A549 (cell line): Measurements from ENCODE around the gene MON1A. TPM values are rescaled to one million over a fixed set of nuclear protein-coding genes. Genes with fewer than 3 reads are reported as not detected.

Experiments
- ATAC-seq, 2 experiments: fragments of 200-7000 bp in 1 of 2; fragments of >200 bp in 1 of 2; cut with Nextera tagmentation in 1 of 2; cut with Tn5 transposase in 1 of 2; 3 replicates each; pipeline versions ENCODE4 v1.8.0 to v1.9.1; 2018 to 2020; ENCODE audit warnings: mild to moderate bottlenecking in 1 of 2, moderate library complexity in 1 of 2
- CTCF ChIA-PET: fragments of 300-600 bp; sonication (Branson Sonifier 250); formaldehyde crosslinking; extraction: SDS; loops from one replicate; lab custom pipeline; 2021; ENCODE audit warnings: antibody characterized with exemption, inconsistent platforms; lab: Yijun Ruan, JAX
- POLR2A ChIA-PET: fragments of 350-600 bp; formaldehyde crosslinking; extraction: SDS; loops from one replicate; lab custom pipeline; 2021; ENCODE audit warnings: antibody characterized with exemption, inconsistent platforms; lab: Yijun Ruan, JAX
- DNase-seq, 2 experiments: peaks; one replicate each; pipeline versions ENCODE4 v3.0.0 to v3.0.0-alpha.2; 2011 to 2016; ENCODE audit warnings: low read depth in 1 of 2, low spot score in 1 of 2
- FAIRE-seq: peaks from 2 replicates; lab custom pipeline; 2011; peaks lifted over from hg19 to GRCh38; lab: Jason Lieb, UNC
- H3K27ac ChIP-seq, 2 experiments: fragments of >200 bp; sonication (Bioruptor Twin); formaldehyde crosslinking; 3 replicates each; pipeline ENCODE4 v1.5.1; 2016 to 2017
- H3K4me1 ChIP-seq: fragments of >200 bp; sonication (Bioruptor Twin); formaldehyde crosslinking; 3 replicates; pipeline ENCODE4 v1.6.1; 2016
- H3K4me2 ChIP-seq: fragments of >200 bp; sonication (Bioruptor Twin); formaldehyde crosslinking; 3 replicates; pipeline ENCODE4 v1.6.1; 2016
- H3K4me3 ChIP-seq: fragments of >200 bp; sonication (Bioruptor Twin); formaldehyde crosslinking; 3 replicates; pipeline ENCODE4 v1.5.1; 2016
- H3K9me3 ChIP-seq: fragments of >200 bp; sonication (Bioruptor Twin); formaldehyde crosslinking; 3 replicates; pipeline ENCODE4 v1.6.1; 2016
- BHLHE40 ChIP-seq: IDR thresholded peaks from 2 replicates; pipeline ENCODE4 v1.6.1; 2012; ENCODE audit warnings: low read depth, low read length, inconsistent platforms
- CBX2 ChIP-seq: fragments of 200-600 bp; sonication (generic); IDR thresholded peaks from 2 replicates; pipeline ENCODE4 v1.6.1; 2016; ENCODE audit warnings: low read depth, mild to moderate bottlenecking, borderline replicate concordance
- CHD4 ChIP-seq: fragments of 200-600 bp; sonication (generic); IDR thresholded peaks from 2 replicates; pipeline ENCODE4 v1.6.1; 2016; ENCODE audit warnings: antibody characterized with exemption, mild to moderate bottlenecking, borderline replicate concordance
- EP300 ChIP-seq, 2 experiments: fragments of >200 bp; sonication (Bioruptor Twin); formaldehyde crosslinking; IDR thresholded peaks; 2 replicates in 1 of 2; 3 replicates in 1 of 2; pipeline ENCODE4 v1.6.1; 2016 to 2017
- FOSB ChIP-seq: fragments of 250-450 bp; sonication (Bioruptor Pico); IDR thresholded peaks from 2 replicates; pipeline ENCODE4 v1.5.0; 2020; ENCODE audit warnings: mild to moderate bottlenecking, moderate library complexity
- FOSL2 ChIP-seq, 2 experiments: fragments of 450-650 bp in 1 of 2; fragments of >200 bp in 1 of 2; sonication (Bioruptor Twin) in 1 of 2; formaldehyde crosslinking; IDR thresholded peaks; 2 replicates each; pipeline versions ENCODE4 v1.5.0 to v1.6.1; 2016 to 2020; ENCODE audit warnings: mild to moderate bottlenecking in 1 of 2, moderate library complexity in 1 of 2
- GATA3 ChIP-seq: IDR thresholded peaks from 2 replicates; pipeline ENCODE4 v1.6.1; 2012; ENCODE audit warnings: borderline replicate concordance
- HDAC2 ChIP-seq: fragments of 200-600 bp; sonication (generic); IDR thresholded peaks from 2 replicates; pipeline ENCODE4 v1.6.1; 2016
- HOXA7 ChIP-seq: fragments of 250-450 bp; sonication (Bioruptor Pico); IDR thresholded peaks from 2 replicates; pipeline ENCODE4 v1.5.0; 2020; ENCODE audit warnings: mild to moderate bottlenecking, moderate library complexity
- HOXB13 ChIP-seq: fragments of 250-450 bp; sonication (Bioruptor Pico); IDR thresholded peaks from 2 replicates; pipeline ENCODE4 v1.5.0; 2020; ENCODE audit warnings: low read depth, mild to moderate bottlenecking, moderate library complexity
- JUNB ChIP-seq: fragments of >200 bp; sonication (Bioruptor Twin); formaldehyde crosslinking; IDR thresholded peaks from 2 replicates; pipeline ENCODE4 v1.6.1; 2016
- NFE2L2 ChIP-seq: fragments of 150-350 bp; conservative IDR thresholded peaks from 2 replicates; pipeline ENCODE4 v1.6.1; 2014; ENCODE audit warnings: low read length
- NPAS2 ChIP-seq: fragments of 250-450 bp; sonication (Bioruptor Pico); IDR thresholded peaks from 2 replicates; pipeline ENCODE4 v1.8.0; 2022; ENCODE audit warnings: mild to moderate bottlenecking, moderate library complexity, borderline replicate concordance
- RAD21 ChIP-seq, 2 experiments: fragments of >200 bp in 1 of 2; sonication (Bioruptor Twin) in 1 of 2; formaldehyde crosslinking in 1 of 2; IDR thresholded peaks in 1 of 2; conservative IDR thresholded peaks in 1 of 2; 2 replicates in 1 of 2; 3 replicates in 1 of 2; pipeline ENCODE4 v1.6.1; 2012 to 2018; ENCODE audit warnings: inconsistent platforms in 1 of 2
- RARB ChIP-seq: fragments of 250-450 bp; sonication (Bioruptor Pico); IDR thresholded peaks from 2 replicates; pipeline ENCODE4 v1.8.0; 2021; ENCODE audit warnings: mild to moderate bottlenecking, moderate library complexity
- RCOR1 ChIP-seq: fragments of 150-350 bp; IDR thresholded peaks from 2 replicates; pipeline ENCODE4 v1.6.1; 2014; ENCODE audit warnings: antibody characterized with exemption, low read length, low read depth
- RFX5 ChIP-seq: fragments of 450-650 bp; IDR thresholded peaks from 2 replicates; pipeline ENCODE4 v1.7.1; 2014; ENCODE audit warnings: antibody characterized with exemption, mild to moderate bottlenecking, moderate library complexity
- SMC3 ChIP-seq: fragments of >200 bp; sonication (Bioruptor Twin); formaldehyde crosslinking; IDR thresholded peaks from 3 replicates; pipeline ENCODE4 v1.6.1; 2018; ENCODE audit warnings: inconsistent platforms
- TFCP2L1 ChIP-seq: fragments of 250-450 bp; sonication (Bioruptor Pico); IDR thresholded peaks from 2 replicates; pipeline ENCODE4 v1.5.0; 2021; ENCODE audit warnings: mild to moderate bottlenecking
- ZC3H11A ChIP-seq: fragments of 450-650 bp; IDR thresholded peaks from 2 replicates; pipeline ENCODE4 v1.6.1; 2014; ENCODE audit warnings: antibody characterized with exemption, mild to moderate bottlenecking
- ZFP36 ChIP-seq: fragments of 450-650 bp; IDR thresholded peaks from 2 replicates; pipeline ENCODE4 v1.6.1; 2014; ENCODE audit warnings: borderline replicate concordance; ENCODE audit not compliant: partially characterized antibody
- ZNF302 ChIP-seq: fragments of 250-450 bp; sonication (Bioruptor Pico); IDR thresholded peaks from 2 replicates; pipeline ENCODE4 v1.9.0; 2021; ENCODE audit warnings: inconsistent platforms, mild to moderate bottlenecking, moderate library complexity
- ZSCAN20 ChIP-seq: fragments of 250-450 bp; sonication (Bioruptor Pico); IDR thresholded peaks from 2 replicates; pipeline ENCODE4 v1.8.0; 2022; ENCODE audit warnings: mild to moderate bottlenecking, moderate library complexity
- WGBS: methylation state at CpG from one replicate; pipeline ENCODE4 v1.1.6; 2017; ENCODE audit errors: missing lambda C conversion rate; 5-methylcytosine and 5-hydroxymethylcytosine counted together
- polyA plus RNA-seq, 4 experiments: library from polyadenylated mRNA; depleted of rRNA in 3 of 4; stranded (reverse); fragments of >200 nt; fragmentation: RNase III in 1 of 4; extraction: RNeasy Plus Mini Kit Qiagen cat#74134 plus additional on column Dnase treatment in 1 of 4; gene quantifications; 2 replicates in 3 of 4; 3 replicates in 1 of 4; pipeline ENCODE4 v1.2.3, GENCODE V29; 2011 to 2017
- TF ChIP-seq, protein P1 (sequence below): IDR thresholded peaks from 2 replicates; pipeline ENCODE4 v1.6.1; 2012
- TF ChIP-seq, protein P2 (sequence below): IDR thresholded peaks from 2 replicates; pipeline ENCODE4 v1.6.1; 2012
- TF ChIP-seq, protein P3 (sequence below): fragments of 250-450 bp; sonication (Bioruptor Pico); IDR thresholded peaks from 2 replicates; pipeline ENCODE4 v1.5.0; 2021; ENCODE audit warnings: mild to moderate bottlenecking, moderate library complexity, borderline replicate concordance
- TF ChIP-seq, protein P4 (sequence below): fragments of 150-350 bp; IDR thresholded peaks from 2 replicates; pipeline ENCODE4 v1.6.1; 2014; ENCODE audit warnings: low read depth, mild to moderate bottlenecking, low read length

The MON1A gene
- polyA plus RNA-seq, 2 of the 4 experiments (the other 2 are of a cell fraction) = 4.2 to 5.1 TPM

DNA sequence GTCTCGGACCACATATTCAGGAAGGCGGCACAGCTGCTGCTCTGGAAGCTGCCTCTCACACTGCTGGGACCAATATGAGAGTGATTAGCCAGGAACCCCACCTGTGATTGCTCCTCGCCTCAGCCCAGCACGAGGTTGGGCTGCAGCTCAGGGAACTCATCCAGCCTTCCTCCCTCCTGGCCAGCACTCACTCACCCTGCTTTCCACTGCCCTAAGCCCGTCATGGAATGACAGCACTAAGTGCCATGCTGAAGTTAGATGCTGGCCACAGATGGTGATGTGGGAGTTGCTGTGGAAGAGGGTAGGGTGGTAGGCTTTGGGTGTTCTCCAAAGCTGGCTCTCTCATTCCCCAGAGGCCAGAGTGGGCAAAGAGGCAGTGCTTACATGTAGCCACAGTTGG lies 33.3 kb downstream of the MON1A start:
- ATAC-seq (no peak), DNase-seq (no peak), FAIRE-seq (no peak)
- Histone ChIP-seq H3K27ac (no peak overlapping the region), H3K4me1 (peaks cover 21% of the 10 kb centered on the region), H3K4me2 (no peak overlapping the region), H3K9me3 (no peaks in the 10 kb centered on the region), H3K4me3 (no peak overlapping the region)
- POLR2A ChIA-PET = no interaction called here
- no peak for TF ChIP-seq NFE2L2
- no peak for TF ChIP-seq ZFP36
- CTCF ChIA-PET = interaction anchor here (1.2 to 2.5 kb wide), 3 partner anchors 9 to 94 kb away, joined by 5 to 7 read pairs (median 5); partner anchors contain the start of gene INKA1
- WGBS = 80% methylated on average over 1 of the region's 5 CpGs

DNA sequence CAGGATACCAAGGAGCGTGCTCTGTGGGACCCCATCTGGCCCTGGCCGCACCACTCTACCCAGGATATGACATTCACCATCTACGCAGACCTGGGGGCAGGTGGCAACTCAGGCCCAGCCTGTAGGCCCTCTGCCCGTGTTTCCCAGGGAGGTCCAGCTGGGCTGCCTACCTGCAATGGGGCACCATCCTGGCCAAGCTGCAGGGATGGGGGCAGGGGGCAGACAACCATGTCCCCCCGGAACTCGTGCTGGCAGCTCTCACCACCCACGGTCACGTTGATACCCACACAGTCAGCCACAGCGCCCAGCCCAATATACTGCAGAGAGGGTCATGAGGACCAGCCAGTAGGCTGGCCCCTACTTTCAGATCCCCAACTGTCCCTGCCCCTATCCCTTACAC lies 33.8 kb downstream of the MON1A start:
- no peak for FAIRE-seq
- Histone ChIP-seq H3K9me3 (no peaks in the 10 kb centered on the region), H3K4me2 (no peak overlapping the region), H3K4me3 (no peak overlapping the region), H3K4me1 (peaks cover 16% of the 10 kb centered on the region), H3K27ac (no peak overlapping the region)
- ATAC-seq = no peak
- ChIA-PET POLR2A (no interaction called here), CTCF (interaction anchor here (1.0 to 2.5 kb wide), 4 partner anchors 9 to 93 kb away, joined by 3 to 7 read pairs (median 5); partner anchors contain the start of gene INKA1)
- DNase-seq = no peak
- TF ChIP-seq BHLHE40 (no peak), HOXB13 (CRISPR knock-in tag) (no peak), NPAS2 (no peak), FOSL2 (IDR thresholded peaks at IDR 0.05) (no peak), FOSL2 (CRISPR knock-in tag; IDR thresholded peaks at IDR 0.05) (no peak), SMC3 (no peak), FOSB (CRISPR knock-in tag) (no peak), EP300 (IDR thresholded peaks at IDR 0.05) (no peak), CHD4 (no peak), GATA3 (no peak), RAD21 (conservative IDR thresholded peaks at IDR 0.05 in 1 of 2, IDR thresholded peaks at IDR 0.05 in 1 of 2) (no peak), RFX5 (no peak)
- TF ChIP-seq, protein P1, sequence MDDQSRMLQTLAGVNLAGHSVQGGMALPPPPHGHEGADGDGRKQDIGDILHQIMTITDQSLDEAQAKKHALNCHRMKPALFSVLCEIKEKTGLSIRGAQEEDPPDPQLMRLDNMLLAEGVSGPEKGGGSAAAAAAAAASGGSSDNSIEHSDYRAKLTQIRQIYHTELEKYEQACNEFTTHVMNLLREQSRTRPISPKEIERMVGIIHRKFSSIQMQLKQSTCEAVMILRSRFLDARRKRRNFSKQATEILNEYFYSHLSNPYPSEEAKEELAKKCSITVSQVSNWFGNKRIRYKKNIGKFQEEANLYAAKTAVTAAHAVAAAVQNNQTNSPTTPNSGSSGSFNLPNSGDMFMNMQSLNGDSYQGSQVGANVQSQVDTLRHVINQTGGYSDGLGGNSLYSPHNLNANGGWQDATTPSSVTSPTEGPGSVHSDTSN = no peak
- 94% methylated on average over 3 of the region's 9 CpGs for WGBS

DNA sequence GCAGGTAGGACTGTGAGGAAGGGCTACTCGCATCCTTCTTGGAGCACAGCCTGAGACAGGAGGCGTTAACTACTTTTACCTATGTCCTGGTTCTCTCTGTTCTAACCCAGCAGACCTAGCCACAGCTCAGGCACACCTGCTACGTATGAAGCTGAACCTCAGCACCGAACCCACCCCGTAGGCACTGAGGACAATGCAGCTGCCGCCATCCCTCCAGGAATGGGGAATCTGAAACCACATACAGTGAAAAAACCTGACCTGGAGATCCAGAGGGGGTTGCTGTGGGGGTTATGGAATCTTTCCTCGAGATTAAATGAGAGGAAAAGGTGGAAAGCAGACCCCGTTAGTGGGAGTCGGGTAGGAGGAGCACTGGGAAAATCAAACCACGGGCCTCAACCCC lies 40.3 kb downstream of the MON1A start:
- ATAC-seq = no peak
- H3K4me1 ChIP-seq = no peaks in the 10 kb centered on the region
- H3K9me3 ChIP-seq = no peaks in the 10 kb centered on the region
- no peak overlapping the region for H3K4me2 ChIP-seq
- H3K4me3 ChIP-seq = no peak overlapping the region
- WGBS = 87% methylated on average over 10 of the region's 10 CpGs
- POLR2A ChIA-PET = no interaction called here
- no peak overlapping the region for H3K27ac ChIP-seq
- CTCF ChIA-PET = interaction anchor here (1.0 kb wide), 1 partner anchor 11 kb away, joined by 3 read pairs; no protein-coding TSS in a partner anchor
- no peak for DNase-seq
- TF ChIP-seq ZNF302 (CRISPR knock-in tag) (no peak), JUNB (no peak), ZC3H11A (no peak), HOXB13 (CRISPR knock-in tag) (no peak), ZSCAN20 (CRISPR knock-in tag) (no peak), HDAC2 (no peak), TFCP2L1 (CRISPR knock-in tag) (no peak), CBX2 (no peak), RARB (CRISPR knock-in tag) (no peak), HOXA7 (no peak), RAD21 (conservative IDR thresholded peaks at IDR 0.05 in 1 of 2, IDR thresholded peaks at IDR 0.05 in 1 of 2) (no peak), RCOR1 (no peak), RFX5 (no peak)
- TF ChIP-seq, protein P2, sequence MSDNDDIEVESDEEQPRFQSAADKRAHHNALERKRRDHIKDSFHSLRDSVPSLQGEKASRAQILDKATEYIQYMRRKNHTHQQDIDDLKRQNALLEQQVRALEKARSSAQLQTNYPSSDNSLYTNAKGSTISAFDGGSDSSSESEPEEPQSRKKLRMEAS = no peak
- TF ChIP-seq, protein P3, sequence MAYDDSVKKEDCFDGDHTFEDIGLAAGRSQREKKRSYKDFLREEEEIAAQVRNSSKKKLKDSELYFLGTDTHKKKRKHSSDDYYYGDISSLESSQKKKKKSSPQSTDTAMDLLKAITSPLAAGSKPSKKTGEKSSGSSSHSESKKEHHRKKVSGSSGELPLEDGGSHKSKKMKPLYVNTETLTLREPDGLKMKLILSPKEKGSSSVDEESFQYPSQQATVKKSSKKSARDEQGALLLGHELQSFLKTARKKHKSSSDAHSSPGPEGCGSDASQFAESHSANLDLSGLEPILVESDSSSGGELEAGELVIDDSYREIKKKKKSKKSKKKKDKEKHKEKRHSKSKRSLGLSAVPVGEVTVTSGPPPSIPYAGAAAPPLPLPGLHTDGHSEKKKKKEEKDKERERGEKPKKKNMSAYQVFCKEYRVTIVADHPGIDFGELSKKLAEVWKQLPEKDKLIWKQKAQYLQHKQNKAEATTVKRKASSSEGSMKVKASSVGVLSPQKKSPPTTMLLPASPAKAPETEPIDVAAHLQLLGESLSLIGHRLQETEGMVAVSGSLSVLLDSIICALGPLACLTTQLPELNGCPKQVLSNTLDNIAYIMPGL = no peak
- TF ChIP-seq, protein P4, sequence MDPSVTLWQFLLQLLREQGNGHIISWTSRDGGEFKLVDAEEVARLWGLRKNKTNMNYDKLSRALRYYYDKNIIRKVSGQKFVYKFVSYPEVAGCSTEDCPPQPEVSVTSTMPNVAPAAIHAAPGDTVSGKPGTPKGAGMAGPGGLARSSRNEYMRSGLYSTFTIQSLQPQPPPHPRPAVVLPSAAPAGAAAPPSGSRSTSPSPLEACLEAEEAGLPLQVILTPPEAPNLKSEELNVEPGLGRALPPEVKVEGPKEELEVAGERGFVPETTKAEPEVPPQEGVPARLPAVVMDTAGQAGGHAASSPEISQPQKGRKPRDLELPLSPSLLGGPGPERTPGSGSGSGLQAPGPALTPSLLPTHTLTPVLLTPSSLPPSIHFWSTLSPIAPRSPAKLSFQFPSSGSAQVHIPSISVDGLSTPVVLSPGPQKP = no peak
- no peak for FAIRE-seq
